HG02798 (cell line): Measurements from ENCODE around the gene FERMT2.

ENCODE experiments used
- ATAC-seq: cut with Tn5 transposase; IDR thresholded peaks from one replicate; pipeline ENCODE4 v1.9.1; 2021; ENCODE audit warnings: mild to moderate bottlenecking; ENCODE audit not compliant: unreplicated experiment, poor library complexity

FERMT2 gene

DNA sequence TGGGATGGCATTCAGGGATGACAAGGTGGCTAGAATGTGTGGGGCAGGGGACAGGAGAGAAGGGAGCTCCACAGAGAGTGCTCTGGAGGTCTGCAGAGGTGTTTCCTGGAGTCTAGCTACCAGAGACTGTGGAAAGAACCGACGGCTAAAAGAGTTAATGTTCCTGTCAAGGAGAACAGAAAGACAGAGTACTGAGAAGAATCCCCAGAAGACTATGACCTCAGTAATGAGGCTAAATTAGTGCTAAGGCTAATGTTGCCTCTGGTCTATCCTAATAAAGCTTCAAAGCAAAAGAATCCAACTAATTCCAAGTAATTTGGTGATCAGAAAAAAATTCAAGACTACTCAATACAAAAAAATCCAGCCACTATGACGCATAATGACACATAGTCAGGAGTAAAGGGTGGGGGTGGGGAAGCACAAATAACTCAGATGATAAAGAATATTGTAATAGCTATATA lies 44.7 kb downstream of the FERMT2 start:
- ATAC-seq, result no peak

DNA sequence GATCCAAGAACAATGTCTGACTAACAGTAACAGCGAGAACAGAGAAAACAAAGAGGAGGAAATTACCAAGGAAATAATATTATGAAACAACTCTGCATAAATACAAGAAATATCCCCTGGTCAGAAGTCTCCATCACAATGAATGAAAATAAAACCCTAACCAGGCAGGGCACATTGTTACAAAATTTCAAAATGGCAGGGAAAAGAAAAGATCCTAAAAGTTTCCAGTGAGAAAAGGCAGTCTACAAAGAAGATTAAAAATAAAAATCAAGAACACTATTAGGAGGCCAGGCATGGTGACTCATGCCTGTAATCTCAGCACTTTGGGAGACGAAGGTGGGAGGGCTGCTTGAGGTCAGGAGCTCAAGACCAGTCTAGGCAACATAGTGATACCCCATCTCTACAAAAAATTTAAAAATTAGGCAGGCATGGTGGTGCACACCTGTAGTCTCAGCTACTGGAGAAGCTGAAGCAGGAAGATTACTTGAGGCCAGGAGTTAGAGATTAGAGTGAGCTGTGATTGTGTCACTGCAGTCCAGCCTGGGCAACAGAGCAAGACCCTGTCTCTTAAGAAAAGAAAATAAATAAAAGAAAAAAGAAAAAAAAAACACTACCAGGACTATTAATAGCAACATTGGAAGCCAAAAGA lies 47.8 kb downstream of the FERMT2 start:
- ATAC-seq, result no peak

DNA sequence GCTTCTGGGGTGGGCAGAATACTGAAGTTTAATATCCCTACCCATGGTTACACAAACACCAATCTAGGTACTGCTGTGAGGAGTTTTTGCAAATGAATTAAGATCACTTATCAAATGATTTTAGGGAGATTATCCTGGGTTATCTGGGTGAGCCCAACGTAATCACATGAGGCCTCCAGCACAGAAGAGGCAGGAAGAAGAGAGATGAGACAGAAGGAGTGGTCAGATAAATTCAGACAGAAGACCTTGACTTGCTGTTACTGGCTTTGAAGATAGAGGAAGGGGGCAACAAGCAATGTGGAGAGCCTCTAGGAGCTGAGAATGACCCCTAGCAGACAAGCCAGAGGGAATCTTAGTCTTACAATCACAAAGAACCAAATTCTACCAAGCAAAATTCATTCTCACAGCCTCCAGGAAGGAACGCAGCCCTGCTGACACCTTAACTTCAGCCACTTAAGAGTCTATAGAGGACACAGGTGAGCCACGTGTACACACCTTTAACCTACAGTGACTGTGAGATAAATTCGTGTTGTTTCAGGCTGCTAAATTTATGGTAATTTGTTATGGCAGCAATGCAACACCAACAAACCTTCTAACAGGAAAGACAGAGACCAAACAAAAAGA lies 49.4 kb downstream of the FERMT2 start:
- no peak for ATAC-seq

DNA sequence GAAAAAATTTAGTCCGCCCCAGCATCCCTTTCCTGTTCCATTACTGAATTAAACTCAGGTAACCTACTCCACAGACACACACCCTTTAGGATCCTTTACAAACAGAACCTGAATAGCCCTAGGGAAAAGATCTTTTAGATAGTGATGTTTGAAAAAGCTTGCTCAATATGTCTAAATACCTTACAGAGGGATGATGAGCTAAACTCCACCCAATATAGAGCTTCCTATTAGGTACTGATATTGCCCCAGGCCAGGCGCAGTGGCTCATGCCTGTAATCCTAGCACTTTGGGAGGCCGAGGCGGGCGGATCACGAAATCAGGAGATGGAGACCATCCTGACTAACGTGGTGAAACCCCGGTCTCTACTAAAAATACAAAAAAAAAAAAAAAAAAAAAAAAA lies 50.1 kb downstream of the FERMT2 start:
- no peak for ATAC-seq

GRCh38 chr14:52898496-52898895 lies 52.4 kb downstream of the FERMT2 start:
- no peak for ATAC-seq

DNA sequence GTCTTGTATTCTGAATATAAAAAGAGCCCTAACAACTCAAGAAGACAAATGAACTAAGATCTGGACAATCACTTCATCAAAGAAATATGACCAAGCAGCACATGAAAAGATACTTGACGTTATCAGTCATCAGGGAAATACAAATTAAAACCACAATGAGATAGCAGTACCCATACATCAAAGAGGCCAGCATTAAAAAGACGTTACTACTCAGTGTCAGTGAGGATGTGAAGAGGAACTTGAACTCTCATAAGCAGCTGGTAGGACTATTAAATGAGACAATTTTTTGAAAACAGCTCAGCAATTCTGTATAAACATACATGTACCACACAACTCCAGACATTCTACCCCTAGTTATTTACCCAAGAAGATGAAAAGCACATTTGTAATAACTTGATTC lies 55.9 kb downstream of the FERMT2 start:
- no peak for ATAC-seq

DNA sequence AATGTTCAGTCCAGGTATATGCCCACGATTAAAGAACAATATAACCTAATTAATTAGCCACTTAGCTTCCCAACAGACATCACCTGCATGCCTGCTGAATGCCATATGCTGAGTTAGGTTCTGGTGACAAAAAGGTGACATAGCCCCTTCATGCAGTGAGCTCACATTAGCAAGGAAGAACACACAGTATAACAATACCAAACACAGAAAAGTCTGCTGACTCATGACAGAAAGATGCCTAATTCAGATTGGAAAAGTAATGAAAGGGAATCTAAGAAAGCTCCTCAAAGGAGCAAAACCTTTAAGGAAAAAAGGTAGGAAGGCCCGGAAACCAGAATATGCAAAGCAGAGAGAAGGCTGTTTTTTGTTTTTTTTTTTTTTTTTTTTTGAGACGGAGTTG lies 59.0 kb downstream of the FERMT2 start:
- ATAC-seq, result no peak

DNA sequence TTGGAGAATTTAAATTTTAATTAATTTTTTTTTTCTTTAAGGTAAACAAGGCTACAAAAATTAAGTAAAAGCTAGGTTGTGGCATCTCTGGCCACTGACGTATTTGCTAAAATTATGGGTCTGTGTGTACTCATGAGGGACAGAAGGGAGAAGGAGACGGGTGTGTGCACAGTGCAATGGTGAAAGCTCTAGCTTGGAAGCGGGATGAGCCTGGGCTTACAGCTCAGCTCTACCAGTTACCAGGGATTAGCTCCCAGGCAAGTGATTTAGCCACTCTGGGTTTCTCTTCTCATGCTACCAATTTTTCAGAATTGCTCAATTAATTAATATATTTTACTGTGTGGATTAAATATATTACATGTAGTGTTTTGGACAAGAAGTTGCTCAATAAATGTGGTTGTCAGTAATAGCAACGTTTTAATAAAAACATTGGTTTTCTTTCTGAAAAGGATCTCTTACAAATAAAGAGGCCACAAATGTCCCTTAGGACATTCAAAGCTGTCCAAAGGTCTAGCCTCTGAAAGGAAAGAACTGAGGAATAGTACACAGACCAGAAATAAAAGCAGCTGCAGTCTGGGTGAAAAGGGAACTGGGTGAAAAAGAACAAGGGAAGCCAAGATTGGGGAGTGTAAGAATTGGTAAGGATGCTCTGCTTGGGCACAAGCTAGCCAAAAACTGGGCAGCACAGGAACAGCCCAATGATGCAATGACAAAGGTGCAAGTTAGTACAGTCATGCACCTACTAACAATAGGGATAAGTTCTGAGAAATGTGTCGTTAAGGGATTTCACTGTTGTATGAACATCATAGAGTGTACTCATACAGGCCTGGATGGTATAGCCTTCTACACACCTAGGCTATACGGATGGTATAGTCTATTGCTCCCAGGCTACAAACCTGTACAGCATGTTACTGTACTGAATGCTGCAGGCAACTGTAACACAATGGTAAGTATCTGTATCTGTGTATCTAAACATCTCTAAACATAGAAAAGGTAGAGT lies 61.7 kb downstream of the FERMT2 start:
- ATAC-seq, result no peak

DNA sequence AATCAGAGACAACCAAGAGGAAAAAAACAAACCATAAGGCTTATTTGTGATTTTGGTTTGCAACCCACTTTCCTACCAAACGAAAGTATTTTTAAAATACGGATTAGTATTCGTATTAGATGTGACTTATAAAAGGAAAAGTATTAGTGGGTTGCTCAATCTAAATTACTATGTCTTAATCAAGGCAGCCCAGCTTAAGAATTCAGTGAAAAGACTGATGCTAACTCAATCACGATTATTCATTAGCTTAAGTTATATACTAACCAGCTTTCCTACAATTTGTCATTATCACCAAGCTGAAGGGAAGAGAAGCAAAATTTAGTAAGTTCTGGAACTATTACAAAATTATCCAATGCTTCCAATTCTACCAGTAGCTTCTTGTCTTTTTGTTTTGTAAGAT lies 62.7 kb downstream of the FERMT2 start:
- ATAC-seq, result no peak

DNA sequence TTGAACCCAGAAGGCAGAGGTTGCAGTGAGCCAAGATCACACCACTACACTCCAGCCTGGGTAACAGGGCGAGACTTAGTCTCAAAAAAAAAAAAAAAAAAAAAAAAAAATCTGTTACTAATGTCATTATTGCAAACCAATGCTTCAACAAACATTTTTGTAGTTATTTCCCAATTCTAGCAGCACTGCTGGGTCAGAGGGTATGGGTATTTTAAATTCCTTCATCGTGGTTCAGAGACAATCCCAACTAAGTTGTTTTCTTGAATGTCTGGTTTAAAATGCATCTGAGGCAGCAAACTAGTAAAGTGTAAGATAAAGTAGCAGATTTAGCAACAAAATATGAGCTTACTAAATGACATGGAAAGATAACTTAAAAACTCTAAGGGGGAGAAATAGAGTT lies 65.6 kb downstream of the FERMT2 start:
- ATAC-seq, result no peak

GRCh38 chr14:52883658-52884057 lies 67.2 kb downstream of the FERMT2 start:
- no peak for ATAC-seq

DNA sequence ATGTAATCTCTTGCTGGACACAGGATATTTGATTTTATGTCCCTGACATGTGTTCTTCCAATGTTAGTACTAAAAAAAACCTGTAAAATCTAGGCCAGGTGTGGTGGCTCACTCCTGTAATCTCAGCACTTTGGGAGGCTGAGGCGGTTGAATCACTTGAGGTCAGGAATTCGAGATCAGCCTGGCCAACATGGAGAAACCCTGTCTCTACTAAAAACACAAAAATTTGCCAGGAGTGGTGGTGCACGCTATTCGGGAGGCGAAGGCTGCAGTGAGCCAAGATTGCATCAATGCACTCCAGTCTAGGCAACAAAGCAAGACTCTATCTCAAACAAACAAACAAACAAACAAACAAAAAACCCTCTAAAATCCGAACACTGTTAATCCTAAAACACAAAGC lies 68.0 kb downstream of the FERMT2 start:
- no peak for ATAC-seq

- no peak for ATAC-seq
These were observed 70.9 kb downstream of the FERMT2 start for GRCh38 chr14:52879958-52880357.

DNA sequence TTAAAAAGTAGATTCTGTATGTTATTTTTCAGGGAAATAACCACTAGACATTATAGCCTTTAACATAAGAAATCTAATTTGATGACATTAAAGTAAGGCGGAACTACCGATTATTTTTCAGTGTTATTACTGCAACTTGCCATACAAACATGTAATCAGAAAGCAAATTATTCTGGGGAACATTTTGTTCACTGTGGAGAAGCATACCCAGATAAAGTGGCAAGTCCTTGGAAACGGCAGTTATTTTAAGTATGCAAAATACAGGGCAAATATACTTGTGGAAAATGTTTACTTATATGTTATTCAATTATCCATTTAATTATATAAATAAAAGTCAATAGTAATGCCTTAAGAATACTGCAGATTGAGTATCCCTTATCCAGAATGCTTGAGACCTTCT lies 71.9 kb downstream of the FERMT2 start:
- no peak for ATAC-seq

- no peak for ATAC-seq
These were observed 72.4 kb downstream of the FERMT2 start for GRCh38 chr14:52878469-52878868.

GRCh38 chr14:52877628-52878027 lies 73.2 kb downstream of the FERMT2 start:
- ATAC-seq, result no peak

GRCh38 chr14:52876806-52877205 lies 74.0 kb downstream of the FERMT2 start:
- ATAC-seq, result no peak

DNA sequence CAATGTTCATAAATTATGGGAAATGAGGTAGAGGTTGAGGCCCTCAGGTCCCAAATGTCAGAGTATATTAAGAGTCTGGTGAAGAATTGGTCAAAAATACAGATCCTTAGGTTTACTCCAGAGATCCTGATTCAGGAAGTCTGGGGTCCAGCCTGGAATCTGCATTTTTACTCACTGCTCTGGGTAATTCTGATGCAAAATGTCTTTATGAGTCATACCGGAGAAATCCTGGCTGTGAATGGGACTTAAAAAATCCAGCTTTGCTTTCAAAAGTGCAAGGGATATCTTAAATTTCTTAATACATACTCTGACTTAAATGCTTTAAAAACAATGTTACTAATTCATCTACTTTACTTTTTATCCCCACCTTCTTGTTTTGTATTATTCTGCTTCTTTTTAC lies 74.5 kb downstream of the FERMT2 start:
- no peak for ATAC-seq

GRCh38 chr14:52875707-52876106 lies 75.1 kb downstream of the FERMT2 start:
- no peak for ATAC-seq

DNA sequence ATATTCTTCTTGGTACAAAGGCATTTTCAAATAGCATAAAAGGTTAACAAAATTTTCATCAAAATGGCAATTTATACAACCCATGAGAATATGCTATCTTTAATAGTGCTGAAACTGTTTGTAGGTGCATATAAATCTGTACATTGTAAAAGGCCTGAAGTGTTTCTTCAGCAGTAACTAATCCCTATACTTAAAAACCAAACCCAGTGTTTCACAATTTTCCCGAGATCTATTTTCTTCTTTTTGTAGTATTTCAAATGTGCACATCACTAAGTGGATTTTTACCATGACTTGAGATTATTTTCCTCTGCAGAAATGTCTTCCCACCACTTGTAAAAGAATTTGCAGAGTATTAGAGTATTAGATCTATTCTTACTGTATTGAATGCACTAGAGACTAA lies 76.5 kb downstream of the FERMT2 start:
- ATAC-seq, result no peak

GRCh38 chr14:52873694-52874093 lies 77.2 kb downstream of the FERMT2 start:
- no peak for ATAC-seq
